ENCODE measurements around the gene MCF2L2.

MCF2L2 gene

GRCh38 chr3:183156266-183156665, 272.2 kb downstream of the MCF2L2 start:
- in situ Hi-C loops (cut with HindIII; ENCODE audit: low sequenced_read_pairs): no loop called here

GRCh38 chr3:183155499-183155898, 272.9 kb downstream of the MCF2L2 start:
- in situ Hi-C loops (cut with HindIII; ENCODE audit: low sequenced_read_pairs): no loop called here

- in situ Hi-C loops (cut with HindIII; ENCODE audit: low sequenced_read_pairs): no loop called here
Observed at GRCh38 chr3:183153210-183153950, 275.0 kb downstream of the MCF2L2 start.

GRCh38 chr3:183151821-183152351, 276.5 kb downstream of the MCF2L2 start:
- in situ Hi-C loops (cut with HindIII; ENCODE audit: low sequenced_read_pairs): no loop called here

GRCh38 chr3:183151086-183151485, 277.3 kb downstream of the MCF2L2 start:
- in situ Hi-C loops (cut with HindIII; ENCODE audit: low sequenced_read_pairs): no loop called here

GRCh38 chr3:183149915-183150750, 278.3 kb downstream of the MCF2L2 start:
- in situ Hi-C loops (cut with HindIII; ENCODE audit: low sequenced_read_pairs): no loop called here

- in situ Hi-C loops (cut with HindIII; ENCODE audit: low sequenced_read_pairs): no loop called here
Observed at GRCh38 chr3:183148056-183148455, 280.4 kb downstream of the MCF2L2 start.

GRCh38 chr3:183144363-183144762, 284.1 kb downstream of the MCF2L2 start:
- in situ Hi-C loops (cut with HindIII; ENCODE audit: low sequenced_read_pairs): no loop called here

- in situ Hi-C loops (cut with HindIII; ENCODE audit: low sequenced_read_pairs): no loop called here
Observed at GRCh38 chr3:183142199-183142598, 286.2 kb downstream of the MCF2L2 start.

- in situ Hi-C loops (cut with HindIII; ENCODE audit: low sequenced_read_pairs): no loop called here
Observed at GRCh38 chr3:183134844-183135243, 293.6 kb downstream of the MCF2L2 start.

- in situ Hi-C loops (cut with HindIII; ENCODE audit: low sequenced_read_pairs): no loop called here
Observed at GRCh38 chr3:183132409-183132808, 296.0 kb downstream of the MCF2L2 start.

GRCh38 chr3:183131735-183132134, 296.7 kb downstream of the MCF2L2 start:
- in situ Hi-C loops (cut with HindIII; ENCODE audit: low sequenced_read_pairs): no loop called here

- in situ Hi-C loops (cut with HindIII; ENCODE audit: low sequenced_read_pairs): no loop called here
Observed at GRCh38 chr3:183131186-183131725, 297.2 kb downstream of the MCF2L2 start.

GRCh38 chr3:183129243-183129642, 299.2 kb downstream of the MCF2L2 start:
- in situ Hi-C loops (cut with HindIII; ENCODE audit: low sequenced_read_pairs): no loop called here

- in situ Hi-C loops (cut with HindIII; ENCODE audit: low sequenced_read_pairs): no loop called here
Observed at GRCh38 chr3:183128709-183129108, 299.7 kb downstream of the MCF2L2 start.

All from DLD1 (cell line).